ENCODE results near the gene TASOR2.

TASOR2 gene, protein sequence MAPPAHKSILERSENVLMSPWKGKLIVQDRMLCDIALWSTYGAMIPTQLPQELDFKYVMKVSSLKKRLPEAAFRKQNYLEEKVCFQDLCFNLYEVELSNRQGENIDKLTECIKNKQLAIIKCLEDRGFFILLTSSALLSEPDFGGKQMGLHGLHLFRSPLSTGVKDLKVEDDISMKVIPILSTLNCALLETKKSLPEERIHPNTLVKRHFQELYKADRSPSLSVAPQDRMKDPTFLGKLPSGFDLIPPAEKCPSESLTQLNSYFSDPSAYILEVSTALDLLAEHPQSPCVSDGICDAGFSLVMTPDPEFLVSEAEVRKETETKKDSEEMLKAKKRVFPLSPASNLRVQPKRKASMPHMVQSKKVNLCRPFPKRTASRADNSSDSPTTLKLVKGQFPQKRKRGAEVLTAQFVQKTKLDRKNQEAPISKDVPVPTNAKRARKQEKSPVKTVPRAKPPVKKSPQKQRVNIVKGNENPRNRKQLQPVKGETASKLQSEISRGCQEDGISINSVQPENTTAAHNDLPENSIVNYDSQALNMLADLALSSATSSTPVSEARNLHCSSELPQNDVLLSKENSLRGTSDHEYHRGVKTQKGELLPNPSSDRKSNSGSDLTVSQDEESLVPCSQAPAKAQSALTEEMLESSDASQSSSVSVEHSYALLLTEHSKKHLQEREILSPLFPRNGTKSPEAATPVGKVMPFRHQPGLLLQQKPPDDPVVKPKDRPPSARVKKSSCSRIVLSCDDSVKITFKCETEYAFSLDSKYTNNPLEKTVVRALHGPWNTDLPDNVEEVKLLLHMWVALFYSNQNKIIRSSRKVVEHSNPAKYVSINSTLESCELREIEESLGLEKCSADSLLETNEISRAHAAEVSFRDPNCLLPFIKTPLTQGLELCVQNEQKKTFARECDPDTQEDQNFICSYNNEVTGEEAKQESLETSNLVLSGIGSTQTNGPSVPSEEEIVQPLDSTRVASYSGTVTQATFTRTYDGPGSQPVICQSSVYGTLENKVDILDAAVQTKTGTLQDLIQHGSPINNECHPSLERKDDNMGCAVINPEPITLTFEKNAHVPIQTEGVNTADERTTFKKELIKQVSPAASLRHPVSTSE (N-terminal part only)

DNA sequence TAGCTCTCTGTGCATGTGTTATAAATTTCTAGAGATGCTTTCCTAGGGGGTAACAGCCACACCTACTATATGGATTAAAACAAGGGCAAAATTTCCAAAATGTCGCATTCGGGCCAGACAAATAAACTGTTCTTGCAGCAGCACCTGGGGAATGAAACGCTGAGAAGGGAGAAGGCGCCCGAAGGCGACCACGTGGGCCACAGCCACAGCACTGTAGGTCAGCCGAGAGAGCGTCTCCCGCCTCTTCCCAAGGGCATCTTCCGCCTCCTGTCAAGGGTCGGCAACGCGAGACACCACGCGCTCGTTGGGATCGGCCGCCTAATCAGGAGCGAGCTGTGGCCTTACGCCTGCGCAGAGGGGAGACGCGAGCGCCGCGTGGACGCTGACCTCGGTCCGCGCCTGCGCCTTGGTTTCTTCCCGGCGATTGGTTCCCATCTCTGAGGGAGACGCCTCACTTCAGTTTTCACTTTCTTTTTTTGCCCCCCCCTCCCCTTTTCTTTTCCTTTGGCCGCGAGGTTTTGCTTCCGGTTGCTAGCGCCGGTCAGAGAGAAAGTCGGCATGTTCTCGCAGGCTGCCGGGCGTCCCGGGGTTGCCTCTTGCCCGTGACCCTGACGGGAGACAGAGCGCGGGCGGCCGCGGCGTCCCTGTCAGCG, at the start of gene TASOR2:
Gene TASOR2 (plus strand): TSS at position 521 of the 653 bp plus-strand sequence. CDS start 35,805 bp downstream, outside the sequence.
- DNase-seq, result peak; percentile 99

DNA sequence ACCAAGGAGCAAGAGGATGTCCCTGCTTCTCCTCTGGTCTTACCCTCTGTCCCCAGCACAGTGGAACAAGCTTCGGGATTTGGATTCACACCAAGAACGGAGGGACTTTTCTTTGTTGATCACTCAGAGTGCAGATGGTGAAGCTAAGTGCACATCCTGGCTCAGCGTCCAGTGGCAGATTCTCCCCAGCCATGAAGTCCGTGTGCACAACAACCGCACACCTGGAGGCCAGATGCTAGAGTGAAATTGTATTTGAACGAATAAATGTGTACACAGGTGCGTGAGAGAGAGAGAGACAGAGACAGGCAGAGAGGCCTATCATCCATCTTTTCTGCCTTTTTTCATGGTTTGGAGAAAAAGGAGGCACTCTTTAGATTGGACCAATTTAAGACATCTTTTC, 49.7 kb upstream of the TASOR2 start:
- no peak for DNase-seq

DNA sequence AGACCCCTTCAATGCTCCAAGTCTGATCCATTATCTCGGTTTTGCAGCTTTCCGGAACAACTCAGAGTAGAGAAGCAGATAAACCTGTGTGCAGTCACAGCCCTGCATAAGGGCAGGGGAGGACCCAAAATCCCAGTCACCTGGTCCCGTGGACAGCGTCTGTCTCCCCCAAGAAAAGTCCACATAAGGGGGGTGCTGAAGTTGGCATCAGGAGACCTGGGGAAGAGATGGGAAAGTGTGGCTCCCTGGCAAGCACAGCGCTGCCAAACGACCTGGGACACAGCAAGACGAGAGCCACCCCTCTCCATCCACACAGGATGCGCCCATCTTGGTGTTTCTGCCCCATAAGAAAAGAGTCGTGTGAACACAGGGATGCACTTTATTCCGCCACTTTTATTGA, 46.1 kb upstream of the TASOR2 start:
- no peak for DNase-seq

DNA sequence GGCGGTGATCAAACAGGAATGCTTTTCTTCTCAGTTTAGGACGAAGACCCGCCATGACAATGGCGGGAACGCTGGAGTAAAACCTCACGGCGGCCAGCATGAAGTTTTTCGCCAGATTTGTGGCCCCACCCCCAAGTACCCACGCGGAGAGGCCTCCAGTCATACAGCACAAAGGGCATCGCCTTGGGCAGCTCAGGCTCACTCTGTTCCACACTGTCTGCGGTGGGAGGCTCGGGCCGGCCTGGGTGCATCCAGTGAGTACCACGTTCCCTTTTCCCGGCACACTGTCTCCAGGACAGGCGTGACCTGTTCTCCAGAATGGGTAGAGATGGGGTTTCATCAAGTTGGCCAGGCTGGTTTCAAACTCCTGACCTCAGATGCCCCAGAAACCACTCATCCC, 45.6 kb upstream of the TASOR2 start:
- no peak for DNase-seq

DNA sequence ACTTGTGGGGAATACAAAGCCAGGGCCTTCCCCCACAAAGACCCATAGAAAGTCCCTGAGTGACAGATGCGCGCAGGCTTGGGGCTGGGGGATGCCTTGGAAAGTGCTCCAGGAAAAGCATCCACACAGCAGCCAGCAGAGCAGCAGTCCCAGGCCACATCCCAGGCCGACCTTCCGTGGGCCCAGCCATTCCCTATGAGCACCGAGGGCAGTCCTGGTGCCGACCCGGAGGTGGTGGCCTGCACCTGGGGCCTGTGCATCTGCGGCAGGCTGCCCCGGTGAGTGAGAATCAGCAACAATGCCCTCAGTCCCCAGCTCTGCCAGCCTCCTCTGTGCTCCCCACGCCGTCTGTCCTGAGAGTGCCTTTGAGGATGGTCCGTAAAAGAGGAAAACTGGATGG, 44.6 kb upstream of the TASOR2 start:
- no peak for DNase-seq

DNA sequence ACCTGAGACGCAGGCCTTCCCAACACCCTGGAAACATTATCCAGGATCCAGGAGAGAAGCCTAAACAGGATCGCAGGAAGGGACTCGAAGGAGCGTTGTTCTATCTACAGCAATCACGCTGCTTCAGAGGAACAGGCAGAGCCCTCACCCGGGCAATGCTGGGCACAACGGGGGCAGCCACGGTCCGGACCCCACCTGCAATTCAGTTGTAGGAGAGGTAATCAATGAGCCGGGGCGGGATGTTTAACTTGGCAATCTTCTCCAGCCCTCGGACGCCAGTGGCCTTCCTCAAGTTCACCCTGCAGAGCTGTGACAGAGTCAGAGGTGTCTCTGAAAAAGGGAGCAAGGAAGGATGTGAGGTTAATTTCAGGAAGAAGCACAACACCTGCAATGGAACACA, 44.1 kb upstream of the TASOR2 start:
- DNase-seq, result no peak

DNA sequence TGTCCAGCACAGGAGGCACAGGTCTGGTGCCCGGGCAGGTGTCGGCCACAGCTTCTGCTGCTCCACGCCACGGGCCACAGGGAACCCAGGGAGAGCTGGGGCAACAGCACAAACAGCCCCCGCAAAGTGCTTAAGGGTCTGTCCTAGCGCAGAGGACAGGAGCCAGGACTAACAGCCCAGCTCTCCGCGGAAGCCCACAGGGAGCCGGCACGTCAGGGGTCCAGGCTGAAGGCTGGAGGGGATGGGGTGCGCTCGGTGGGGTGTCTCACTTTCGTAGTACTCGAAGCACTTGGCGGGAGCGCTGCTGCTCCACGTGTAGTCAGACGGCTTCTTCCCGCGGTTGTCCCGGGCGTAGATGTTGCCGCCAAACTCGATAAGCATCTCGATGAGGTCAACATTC, 43.1 kb upstream of the TASOR2 start:
- DNase-seq, result no peak

DNA sequence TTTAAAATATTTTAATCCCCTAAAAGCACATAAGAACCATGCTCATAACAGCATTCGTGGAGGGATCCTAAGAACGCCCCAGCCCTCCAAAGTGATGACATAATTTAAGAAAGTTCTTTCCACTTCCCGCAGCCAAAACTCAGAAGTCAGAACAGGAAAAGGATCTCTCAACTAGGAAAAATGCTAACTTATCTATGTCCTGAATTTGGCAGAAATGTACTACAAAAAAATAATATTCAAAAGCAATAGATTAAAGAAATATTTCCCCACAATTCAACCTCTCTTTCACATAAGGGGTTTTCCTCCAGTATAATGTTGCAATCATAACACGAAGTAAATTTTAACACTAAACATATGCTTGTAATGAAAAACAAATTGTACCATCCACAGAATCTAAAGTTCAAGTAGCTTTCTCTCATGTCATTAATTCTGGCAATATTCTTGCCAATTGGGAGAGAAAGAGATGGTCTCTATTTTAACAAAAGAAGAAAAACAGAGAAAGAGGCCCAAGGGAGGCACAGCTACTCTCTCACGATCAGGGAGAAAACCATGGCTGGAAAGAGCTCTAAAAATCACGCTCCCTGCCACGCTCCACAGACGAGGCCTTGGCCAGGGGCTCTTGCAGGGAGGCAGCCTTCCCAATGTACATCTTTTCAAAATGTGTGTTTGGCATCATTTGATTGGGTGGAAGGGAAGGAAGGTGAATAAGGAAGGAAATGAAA, 41.1 kb upstream of the TASOR2 start:
- no peak for DNase-seq

DNA sequence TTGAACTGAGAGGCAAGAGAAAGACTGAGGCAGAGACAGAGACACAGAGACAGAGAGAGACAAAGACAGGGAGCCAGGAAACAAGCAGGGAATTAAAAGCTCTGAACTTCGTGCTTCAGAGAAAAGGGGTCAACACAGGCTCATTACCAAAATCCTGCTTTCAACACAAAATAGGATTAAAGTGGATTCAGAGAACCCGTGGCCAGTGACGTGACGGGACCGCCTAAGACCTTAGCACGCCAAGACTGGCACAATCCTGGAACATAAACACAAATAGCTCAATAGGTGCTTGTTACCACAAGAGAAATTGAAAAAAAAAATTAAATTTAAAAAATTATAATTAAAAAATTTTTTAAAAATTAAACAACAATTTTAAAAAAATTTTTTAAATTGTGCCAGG, 39.7 kb upstream of the TASOR2 start:
- no peak for DNase-seq

DNA sequence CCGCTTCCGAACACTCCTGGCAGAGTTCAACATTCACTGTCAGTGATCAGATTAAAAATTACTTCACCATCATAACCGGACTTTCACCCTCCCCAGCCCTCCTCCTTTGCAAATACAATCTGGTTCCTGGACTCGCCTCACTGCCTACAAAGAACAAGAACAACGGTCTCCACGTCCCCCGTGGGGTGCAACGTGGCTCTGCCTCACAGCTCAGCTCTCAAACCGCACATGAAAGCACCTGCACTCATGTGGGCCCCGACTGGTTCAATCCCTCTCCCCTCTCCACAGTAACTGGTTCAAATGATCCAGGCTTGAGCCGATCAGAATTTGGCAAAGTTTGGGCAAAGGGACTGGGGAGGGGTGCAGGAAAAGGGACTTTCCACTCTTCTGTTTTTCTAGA, 39.3 kb upstream of the TASOR2 start:
- DNase-seq, result no peak

DNA sequence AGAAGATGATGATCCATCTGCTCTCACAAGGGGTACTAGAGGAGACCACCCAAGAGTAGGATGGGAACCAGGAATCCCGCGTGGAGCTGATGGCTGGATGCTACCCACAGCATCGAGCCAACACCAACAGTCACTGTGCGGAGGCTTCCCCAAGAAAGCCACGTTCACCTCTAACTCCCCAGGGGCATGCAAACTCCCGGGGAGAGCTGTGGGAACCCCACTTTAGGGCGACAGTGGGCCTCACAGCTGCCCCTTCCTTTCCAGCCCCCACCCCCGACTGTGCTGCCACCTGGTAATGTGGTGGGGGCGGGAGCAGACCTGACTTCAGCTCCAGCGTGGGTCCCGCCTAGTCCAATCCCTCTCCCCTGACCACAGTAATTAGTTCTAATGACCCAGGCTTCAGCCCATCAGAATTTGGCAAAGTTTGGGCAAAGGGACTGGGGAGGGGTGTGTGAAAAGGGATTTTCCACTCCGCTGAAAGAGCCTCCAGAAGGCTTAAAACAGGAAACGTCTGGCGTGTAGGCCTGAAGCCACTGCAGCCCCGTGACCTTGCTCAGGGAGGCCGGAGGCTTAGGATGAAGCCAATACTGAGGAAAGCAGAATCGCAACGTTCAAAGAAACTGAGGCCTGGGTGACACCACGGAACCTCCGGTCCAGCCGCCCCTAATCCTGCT, 38.6 kb upstream of the TASOR2 start:
- peak; percentile 26 to 42 for DNase-seq

DNA sequence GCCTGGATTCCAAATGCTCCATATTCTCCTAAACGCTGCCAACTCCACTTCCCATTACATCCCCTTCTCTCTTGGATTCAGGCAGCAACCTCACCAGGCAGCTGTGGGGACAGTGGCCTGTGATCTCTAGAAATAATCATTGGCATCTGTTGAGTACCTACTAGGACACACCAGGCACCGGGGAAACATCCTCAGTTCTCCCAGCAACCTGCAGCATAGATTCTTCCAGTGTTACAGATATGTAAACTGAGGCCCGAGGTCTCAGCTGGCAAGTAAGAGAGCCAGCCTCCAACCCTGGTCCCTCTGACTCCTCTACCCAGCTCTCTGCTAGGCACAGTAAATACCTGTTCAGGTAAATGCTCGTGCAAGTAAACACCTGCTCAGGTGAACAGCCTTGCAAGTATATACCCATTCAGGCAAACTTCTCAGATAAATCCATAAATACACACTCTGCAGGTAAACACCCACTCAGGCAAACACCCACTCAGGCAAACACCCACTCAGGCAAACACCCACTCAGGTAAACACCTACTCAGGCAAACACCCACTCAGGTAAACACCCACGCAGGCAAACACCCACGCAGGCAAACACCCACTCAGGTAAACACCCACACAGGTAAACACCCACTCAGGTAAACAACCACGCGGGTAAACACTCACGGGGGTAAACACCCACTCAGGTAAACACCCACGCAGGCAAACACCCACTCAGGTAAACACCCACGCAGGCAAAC, 37.0 kb upstream of the TASOR2 start:
- no peak for DNase-seq

DNA sequence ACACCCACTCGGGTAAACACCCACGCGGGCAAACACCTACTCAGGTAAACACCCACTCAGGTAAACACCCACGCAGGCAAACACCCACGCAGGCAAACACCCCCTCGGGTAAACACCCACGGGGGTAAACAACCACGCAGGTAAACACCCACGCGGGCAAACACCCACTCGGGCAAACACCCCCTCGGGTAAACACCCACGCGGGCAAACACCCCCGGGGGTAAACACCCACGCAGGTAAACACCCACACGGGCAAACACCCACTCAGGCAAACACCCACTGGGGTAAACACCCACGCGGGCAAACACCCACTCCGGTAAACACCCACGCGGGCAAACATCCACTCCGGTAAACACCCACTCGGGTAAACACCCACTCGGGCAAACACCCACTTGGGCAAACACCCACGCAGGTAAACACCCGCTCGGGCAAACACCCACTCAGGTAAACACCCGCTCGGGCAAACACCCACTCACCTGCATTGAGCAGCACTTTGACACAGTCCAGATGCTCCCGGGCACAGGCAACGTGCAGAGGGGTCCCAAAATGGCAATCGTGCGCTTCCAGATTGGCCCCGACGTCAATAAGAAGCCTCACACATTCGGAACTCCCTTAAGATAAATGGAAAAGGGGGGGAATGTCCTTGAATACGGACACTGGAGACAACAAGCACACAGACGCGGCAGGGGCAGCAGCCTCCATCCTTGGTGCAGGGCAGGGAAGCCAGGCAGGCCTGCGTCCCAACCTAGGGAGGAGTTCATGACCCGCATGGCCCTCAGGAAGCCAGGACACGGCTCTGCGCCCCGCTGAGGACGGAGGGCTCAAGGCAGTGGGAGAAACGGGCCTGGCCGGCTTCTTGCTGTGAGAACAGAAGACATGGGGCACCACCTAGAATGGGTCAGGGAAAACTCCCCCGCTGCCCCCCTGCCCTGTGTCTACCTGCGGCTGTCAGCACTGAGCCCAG, 35.9 kb upstream of the TASOR2 start:
- peak in 1 of 2 experiments; percentile 18 for DNase-seq

DNA sequence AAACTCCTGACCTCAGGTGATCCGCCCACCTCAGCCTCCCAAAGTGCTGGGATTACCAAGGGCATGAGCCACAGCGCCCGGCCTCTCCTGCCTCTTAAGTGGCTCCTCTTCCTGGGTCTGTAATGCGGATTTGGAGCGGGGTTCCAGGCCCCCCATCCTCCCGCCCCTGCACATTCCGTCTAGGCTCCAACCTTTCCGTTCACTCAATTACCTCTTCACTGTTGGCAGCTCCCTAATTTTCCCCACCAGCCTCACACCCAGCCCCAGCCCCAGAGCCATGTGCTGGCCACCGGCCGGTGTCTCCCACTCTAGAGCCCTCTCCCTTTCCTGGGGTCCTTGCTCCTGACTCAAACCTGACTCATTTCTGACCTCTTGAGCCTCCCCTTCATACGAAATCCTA, 34.9 kb upstream of the TASOR2 start:
- DNase-seq, result no peak

DNA sequence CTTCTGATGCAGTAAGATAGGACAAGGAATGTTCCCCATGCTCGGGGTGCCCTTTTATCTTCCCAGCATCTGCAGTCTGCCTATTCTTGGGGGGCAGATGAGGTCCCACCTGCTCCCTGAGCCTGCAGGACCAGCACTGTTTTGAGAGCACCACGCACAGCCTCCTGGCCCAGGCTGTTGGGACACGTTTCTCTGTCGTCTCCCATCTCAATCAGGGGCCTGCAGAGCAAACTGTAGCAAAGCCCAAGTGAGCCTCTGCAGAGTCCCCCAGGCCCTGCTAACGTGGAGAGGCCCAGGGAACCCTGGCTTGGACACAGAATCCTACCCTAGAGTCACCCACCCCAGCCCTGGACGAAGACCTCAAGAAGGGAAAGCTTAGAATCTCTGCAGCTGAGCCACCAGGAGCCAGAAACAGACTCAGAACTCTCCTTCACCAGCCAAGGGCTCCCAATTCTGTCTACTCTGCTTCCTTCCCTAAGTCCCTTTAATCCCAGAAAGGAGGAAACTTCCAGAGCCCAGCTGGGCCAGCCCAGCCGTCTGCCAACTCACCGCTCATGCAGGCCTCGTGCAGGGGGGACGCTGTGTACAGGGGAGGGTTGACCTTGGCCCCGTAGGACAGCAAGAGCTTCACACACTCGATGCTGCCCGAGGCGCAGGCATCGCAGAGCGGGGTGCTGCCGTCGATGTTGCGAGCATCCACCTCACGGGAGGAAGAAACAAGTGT, 33.8 kb upstream of the TASOR2 start:
- no peak for DNase-seq

DNA sequence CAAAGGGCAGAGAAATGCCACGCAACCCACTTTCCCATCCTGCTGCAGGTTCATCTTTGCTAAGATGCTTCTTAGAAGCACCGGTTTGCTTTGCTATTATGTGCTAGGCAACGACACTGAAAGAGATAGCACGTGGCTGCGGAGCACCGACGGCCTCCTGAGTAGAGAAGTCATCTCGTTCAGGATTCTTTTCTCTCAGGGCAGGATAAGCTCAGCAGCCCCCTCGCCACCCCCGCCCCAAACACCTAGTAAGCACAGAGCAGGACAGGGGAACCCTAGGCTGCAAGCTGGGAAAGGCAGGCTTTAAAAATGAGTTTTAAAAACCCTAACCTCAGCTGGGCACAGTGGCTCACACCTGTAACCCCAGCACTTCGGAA, 33.3 kb upstream of the TASOR2 start:
- no peak for DNase-seq

DNA sequence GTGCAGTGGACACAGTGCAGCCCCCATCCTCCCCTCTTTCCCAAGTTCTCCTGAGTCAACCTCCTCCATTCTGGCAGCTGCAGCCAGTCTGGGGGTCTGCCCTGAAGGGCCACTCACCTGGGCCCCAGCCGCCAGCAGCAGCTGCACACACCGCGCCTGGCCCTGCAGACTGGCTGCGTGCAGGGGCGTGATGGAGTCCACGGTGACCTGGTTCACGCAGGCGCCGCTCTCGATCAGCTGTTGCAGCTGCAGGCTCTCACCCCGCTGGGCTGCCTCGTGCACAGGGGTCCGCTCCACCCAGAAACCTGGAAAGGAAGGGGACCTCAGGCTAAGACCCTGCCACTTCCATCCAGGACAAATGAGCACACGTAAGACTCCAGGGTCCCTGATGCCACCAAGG, 31.9 kb upstream of the TASOR2 start:
- DNase-seq, result no peak

DNA sequence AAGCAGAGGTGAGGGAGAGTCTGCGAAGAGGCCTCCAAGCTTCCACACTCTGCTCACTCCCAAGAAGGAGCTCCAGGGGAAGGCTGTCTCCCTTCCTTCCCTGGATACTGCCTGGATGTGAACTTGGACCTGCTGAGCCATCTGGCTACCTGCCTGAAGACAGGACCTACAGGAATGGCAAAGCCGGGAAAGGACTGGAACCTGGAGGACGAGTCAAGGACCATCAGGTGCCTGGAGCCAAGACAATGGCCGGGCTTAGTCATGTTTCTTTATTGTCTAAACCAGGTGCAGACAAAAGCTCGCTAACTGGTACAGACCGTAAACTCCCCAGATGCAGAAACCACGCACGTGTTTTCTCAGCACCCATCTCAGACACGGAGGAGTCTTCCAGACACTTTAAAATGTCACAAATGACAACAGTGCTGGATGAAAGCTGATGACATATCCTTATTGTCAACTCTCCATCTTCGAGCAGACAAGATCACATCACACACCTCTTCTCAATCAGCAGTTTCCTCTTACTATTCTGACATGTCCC, 30.4 kb upstream of the TASOR2 start:
- no peak for DNase-seq

DNA sequence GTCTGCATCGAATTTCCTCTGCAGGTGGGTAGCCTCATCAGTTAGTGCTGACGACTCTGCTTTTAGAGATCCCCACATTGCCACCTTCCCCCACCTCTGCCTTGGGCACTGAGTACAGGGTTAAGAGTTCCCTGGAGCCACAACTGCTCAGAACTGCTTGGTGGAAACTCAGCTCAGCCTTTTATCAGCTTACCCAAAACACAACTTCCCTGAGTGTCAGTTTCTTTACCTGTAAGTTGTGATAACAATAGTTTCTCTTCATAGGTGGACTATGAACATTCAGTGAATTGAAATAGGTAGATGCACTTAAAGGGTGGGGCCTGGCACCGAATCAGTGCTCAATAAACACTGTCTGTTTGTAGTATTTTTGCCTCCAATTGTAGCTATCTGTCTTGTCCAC, 29.5 kb upstream of the TASOR2 start:
- no peak for DNase-seq
